ENCODE data around the gene DERL3. TPM values are rescaled to one million over a fixed set of nuclear protein-coding genes. Genes with fewer than 3 reads are reported as not detected.

The DERL3 gene
- total RNA-seq, 1 experiment from 2014 or later = 12.5 TPM

DNA sequence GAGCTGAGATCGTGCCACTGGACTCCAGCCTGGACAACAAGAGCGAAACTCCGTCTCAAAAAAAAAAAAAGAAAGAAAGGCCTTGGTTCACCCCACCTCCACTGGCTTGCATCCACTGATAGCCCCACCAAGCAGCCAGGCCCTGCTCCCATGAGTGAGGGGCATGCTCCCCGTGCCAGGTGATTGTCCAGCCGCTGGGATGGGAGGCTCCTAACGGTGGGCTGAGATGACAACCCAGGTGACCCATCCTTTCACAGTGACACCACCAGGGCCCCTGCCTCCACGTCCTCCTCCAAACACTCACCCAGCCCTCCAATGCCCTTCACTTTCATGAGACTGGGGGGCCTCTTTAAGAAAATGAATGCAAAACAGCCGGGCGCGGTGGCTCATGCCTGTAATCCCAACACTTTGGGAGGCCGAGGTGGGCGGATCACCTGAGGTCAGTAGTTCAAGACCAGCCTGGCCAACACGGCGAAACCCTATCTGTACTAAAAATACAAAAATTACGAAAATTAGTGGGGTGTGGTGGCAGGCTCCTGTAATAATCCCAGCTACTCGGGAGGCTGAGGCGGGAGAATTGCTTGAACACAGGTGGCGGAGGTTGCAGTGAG, 8.6 kb upstream of the DERL3 start (continued):
- TF ChIP-seq, protein P1, sequence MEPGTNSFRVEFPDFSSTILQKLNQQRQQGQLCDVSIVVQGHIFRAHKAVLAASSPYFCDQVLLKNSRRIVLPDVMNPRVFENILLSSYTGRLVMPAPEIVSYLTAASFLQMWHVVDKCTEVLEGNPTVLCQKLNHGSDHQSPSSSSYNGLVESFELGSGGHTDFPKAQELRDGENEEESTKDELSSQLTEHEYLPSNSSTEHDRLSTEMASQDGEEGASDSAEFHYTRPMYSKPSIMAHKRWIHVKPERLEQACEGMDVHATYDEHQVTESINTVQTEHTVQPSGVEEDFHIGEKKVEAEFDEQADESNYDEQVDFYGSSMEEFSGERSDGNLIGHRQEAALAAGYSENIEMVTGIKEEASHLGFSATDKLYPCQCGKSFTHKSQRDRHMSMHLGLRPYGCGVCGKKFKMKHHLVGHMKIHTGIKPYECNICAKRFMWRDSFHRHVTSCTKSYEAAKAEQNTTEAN (CRISPR knock-in tag; IDR thresholded peaks at IDR 0.05) = no peak
- TF ChIP-seq GTF2I (CRISPR knock-in tag; conservative IDR thresholded peaks at IDR 0.05) = no peak
- TF ChIP-seq, protein P2, sequence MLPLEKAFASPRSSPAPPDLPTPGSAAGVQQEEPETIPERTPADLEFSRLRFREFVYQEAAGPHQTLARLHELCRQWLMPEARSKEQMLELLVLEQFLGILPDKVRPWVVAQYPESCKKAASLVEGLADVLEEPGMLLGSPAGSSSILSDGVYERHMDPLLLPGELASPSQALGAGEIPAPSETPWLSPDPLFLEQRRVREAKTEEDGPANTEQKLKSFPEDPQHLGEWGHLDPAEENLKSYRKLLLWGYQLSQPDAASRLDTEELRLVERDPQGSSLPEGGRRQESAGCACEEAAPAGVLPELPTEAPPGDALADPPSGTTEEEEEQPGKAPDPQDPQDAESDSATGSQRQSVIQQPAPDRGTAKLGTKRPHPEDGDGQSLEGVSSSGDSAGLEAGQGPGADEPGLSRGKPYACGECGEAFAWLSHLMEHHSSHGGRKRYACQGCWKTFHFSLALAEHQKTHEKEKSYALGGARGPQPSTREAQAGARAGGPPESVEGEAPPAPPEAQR (CRISPR knock-in tag; IDR thresholded peaks at IDR 0.05) = no peak
- TF ChIP-seq ZNF396 (CRISPR knock-in tag; IDR thresholded peaks at IDR 0.05; ENCODE audit: borderline replicate concordance) = no peak
- TF ChIP-seq, protein P3, sequence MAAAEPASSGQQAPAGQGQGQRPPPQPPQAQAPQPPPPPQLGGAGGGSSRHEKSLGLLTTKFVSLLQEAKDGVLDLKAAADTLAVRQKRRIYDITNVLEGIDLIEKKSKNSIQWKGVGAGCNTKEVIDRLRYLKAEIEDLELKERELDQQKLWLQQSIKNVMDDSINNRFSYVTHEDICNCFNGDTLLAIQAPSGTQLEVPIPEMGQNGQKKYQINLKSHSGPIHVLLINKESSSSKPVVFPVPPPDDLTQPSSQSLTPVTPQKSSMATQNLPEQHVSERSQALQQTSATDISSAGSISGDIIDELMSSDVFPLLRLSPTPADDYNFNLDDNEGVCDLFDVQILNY (CRISPR knock-in tag; IDR thresholded peaks at IDR 0.05) = no peak

DNA sequence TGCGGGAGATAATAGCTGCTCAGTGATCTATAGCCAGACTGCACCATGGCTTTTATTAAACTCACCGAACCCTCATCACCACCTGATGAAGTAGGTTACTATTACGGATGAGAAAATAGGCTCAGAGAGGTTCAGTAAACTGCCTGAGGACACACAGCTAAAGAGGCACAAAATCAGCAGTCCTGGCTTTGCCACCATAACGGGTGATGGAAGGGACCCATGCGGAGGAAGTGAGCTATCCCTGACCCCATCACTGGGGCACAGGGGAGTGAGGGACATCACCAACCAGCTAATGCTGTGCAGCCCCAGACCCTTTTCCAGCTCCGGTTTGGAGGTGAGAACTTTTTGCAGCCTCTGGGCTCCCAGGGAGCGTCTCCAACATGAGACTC, 7.3 kb upstream of the DERL3 start:
- POLR2A ChIA-PET = interaction anchor here (0.7 to 1.5 kb wide), 2 partner anchors 11 to 25 kb away, joined by 3 to 7 read pairs; partner anchors contain the start of gene SLC2A11
- TF ChIP-seq, protein P4, sequence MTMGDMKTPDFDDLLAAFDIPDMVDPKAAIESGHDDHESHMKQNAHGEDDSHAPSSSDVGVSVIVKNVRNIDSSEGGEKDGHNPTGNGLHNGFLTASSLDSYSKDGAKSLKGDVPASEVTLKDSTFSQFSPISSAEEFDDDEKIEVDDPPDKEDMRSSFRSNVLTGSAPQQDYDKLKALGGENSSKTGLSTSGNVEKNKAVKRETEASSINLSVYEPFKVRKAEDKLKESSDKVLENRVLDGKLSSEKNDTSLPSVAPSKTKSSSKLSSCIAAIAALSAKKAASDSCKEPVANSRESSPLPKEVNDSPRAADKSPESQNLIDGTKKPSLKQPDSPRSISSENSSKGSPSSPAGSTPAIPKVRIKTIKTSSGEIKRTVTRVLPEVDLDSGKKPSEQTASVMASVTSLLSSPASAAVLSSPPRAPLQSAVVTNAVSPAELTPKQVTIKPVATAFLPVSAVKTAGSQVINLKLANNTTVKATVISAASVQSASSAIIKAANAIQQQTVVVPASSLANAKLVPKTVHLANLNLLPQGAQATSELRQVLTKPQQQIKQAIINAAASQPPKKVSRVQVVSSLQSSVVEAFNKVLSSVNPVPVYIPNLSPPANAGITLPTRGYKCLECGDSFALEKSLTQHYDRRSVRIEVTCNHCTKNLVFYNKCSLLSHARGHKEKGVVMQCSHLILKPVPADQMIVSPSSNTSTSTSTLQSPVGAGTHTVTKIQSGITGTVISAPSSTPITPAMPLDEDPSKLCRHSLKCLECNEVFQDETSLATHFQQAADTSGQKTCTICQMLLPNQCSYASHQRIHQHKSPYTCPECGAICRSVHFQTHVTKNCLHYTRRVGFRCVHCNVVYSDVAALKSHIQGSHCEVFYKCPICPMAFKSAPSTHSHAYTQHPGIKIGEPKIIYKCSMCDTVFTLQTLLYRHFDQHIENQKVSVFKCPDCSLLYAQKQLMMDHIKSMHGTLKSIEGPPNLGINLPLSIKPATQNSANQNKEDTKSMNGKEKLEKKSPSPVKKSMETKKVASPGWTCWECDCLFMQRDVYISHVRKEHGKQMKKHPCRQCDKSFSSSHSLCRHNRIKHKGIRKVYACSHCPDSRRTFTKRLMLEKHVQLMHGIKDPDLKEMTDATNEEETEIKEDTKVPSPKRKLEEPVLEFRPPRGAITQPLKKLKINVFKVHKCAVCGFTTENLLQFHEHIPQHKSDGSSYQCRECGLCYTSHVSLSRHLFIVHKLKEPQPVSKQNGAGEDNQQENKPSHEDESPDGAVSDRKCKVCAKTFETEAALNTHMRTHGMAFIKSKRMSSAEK (CRISPR knock-in tag; IDR thresholded peaks at IDR 0.05; ENCODE audit: borderline replicate concordance) = no peak
- no peak for TF ChIP-seq TCF7 (CRISPR knock-in tag; IDR thresholded peaks at IDR 0.05; ENCODE audit: low read depth)
- TF ChIP-seq JAZF1 (CRISPR knock-in tag; IDR thresholded peaks at IDR 0.05) = no peak
- TF ChIP-seq, protein P5, sequence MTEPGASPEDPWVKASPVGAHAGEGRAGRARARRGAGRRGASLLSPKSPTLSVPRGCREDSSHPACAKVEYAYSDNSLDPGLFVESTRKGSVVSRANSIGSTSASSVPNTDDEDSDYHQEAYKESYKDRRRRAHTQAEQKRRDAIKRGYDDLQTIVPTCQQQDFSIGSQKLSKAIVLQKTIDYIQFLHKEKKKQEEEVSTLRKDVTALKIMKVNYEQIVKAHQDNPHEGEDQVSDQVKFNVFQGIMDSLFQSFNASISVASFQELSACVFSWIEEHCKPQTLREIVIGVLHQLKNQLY (CRISPR knock-in tag; IDR thresholded peaks at IDR 0.05) = no peak
- no peak for TF ChIP-seq TEAD1 (CRISPR knock-in tag; IDR thresholded peaks at IDR 0.05)
- TF ChIP-seq FOXJ3 (CRISPR knock-in tag; IDR thresholded peaks at IDR 0.05; ENCODE audit: borderline replicate concordance) = no peak
- no peak for TF ChIP-seq CREB1 (CRISPR knock-in tag; IDR thresholded peaks at IDR 0.05)
- no peak for TF ChIP-seq FOXK1 (CRISPR knock-in tag; IDR thresholded peaks at IDR 0.05)
- no peak for TF ChIP-seq ZNF263 (CRISPR knock-in tag; IDR thresholded peaks at IDR 0.05; ENCODE audit: low read depth)
- TF ChIP-seq ZNF416 (CRISPR knock-in tag; IDR thresholded peaks at IDR 0.05) = no peak
- Mint-ChIP-seq H3K36me3 (no peaks in the 10 kb centered on the region), H3K27ac (no peak overlapping the region), H3K27me3 (ENCODE audit: low read depth) (peaks cover 13% of the 10 kb centered on the region), H3K4me1 (peaks cover 46% of the 10 kb centered on the region), H3K4me3 (no peak overlapping the region), H3K9me3 (no peaks in the 10 kb centered on the region)
- CTCF ChIA-PET = interaction anchor here (0.6 to 3.5 kb wide), 8 partner anchors 11 to 94 kb away, joined by 3 to 24 read pairs (median 7); partner anchors contain the start of genes MIF, MMP11 and SLC2A11
- ATAC-seq = no peak
- no peak for DNase-seq (ENCODE audit: low spot score)

All from WTC11 (cell line).